Measurements from ENCODE around the gene PCBP3.

PCBP3 gene

DNA sequence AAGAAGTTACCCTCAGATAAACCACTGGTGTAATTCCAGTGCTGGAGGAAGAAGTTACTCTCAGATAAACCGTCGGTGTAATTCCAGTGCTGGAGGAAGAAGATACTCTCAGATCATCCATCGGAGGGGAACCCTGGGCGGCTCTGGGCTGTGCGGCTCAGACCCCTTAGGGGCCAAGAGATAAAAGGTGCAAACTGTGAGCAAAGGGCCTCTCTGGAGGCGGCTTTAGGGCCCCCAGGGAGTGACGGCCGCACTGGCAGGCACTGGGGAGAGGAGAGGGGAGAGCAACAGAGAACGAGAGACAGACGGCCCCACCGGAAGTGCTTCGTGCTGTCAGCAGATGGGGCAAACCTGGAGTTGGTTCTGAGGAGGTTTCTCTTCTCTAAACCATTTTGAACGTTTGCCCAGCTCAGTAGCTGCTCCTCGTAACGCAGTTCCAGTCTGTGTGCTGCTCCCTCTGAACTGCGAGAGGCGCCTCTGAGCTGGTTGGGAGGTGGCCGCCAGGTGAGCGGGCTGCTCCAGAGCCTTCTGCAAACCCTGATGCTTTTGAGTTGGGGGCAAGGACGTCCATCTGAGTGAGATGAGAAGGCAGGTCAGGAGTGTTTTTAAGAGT, 275.4 kb downstream of the PCBP3 start:
- DNase-seq = no peak

DNA sequence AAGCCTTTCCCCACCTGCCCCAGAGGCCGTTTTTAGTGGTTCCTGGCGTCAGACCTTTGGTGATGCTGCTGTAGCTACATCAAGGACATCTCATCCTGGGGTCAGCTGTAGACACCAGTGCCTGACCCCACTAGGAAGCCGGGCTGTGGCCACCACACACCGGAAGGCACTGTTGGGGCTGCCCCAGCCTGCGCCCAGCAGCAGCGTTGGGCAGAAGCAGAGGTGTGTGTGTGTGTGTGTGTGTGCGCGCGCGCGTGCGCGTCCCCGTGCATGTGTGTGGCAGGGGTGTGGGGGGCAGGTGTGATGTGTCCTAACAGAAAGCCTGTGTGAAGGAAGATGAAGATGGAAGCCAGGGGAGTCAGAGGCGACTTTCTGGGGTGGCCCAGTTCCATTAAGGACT, 276.1 kb downstream of the PCBP3 start:
- no peak for DNase-seq

DNA sequence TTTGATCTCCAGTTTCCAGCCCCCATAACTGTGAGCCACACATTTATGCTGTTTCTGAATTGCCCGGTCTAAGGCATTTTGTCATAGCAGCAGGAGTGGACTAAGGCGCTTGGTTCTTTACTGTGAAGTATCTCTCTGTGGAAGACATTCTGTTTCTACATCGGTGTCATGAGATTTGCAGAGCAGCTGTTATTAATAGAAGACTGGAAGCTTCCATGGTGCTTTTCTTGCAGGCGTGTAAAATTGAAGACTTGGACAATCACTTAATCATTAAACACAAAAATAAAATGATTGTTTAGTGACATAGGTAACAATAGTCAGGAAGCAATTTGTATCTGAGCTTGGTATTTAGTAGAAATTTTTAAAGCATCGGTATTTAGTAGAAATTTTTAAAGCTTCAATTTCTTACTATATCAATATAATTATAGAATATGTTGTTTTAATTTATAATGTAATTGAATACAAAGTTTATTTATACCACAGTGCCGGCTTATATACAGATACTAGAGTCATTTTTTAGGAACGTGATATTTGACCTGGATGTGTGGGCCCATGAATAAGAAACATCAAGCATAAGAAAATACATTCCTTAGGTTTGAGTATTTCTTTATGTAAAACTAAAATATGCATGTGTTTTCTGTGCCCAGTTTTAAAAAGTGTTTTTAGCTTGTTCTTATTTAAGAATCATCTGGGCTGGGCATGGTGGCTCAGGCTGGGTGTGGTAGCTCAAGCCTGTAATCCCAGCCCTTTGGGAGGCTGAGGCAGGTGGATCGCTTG, 277.5 kb downstream of the PCBP3 start:
- no peak for DNase-seq

DNA sequence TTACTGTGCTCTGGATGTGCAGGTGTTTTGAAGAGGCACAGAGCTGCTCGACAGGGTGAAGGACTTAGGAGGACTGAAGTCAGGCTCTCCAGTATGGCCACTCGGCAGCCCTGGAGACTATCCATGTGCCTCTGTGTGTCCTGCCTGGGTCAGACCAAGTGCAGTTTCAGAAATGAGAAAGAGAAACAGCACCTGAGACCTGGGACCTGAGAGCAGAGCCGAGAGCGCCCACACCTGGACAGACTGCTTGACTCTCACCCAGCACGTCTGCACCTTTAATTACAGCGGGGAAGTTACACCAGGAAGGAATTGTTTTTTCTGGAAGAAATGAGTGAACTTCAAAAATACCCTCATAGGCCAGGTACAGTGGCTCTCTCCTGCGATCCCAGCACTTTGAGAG, 278.4 kb downstream of the PCBP3 start:
- DNase-seq = no peak

DNA sequence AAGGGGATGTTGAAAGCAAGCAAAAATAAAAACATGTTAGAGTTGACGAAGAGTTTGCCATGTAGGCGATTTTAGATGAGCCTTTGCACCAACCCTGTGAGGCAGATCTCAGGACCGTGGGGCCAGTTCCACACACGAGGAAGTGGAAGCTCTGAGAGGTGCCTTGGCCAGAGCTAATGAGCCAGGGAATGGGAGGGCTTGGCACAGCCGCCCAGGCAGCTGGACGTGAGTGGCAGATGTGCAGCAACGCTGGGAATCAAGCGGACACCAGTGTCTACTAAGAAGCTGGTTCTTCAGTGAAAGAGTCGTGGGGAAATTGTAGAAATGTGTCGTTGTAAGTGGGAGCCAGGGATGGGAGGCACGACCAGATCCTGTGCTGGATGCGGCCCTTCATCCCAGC, 279.1 kb downstream of the PCBP3 start:
- no peak for DNase-seq

DNA sequence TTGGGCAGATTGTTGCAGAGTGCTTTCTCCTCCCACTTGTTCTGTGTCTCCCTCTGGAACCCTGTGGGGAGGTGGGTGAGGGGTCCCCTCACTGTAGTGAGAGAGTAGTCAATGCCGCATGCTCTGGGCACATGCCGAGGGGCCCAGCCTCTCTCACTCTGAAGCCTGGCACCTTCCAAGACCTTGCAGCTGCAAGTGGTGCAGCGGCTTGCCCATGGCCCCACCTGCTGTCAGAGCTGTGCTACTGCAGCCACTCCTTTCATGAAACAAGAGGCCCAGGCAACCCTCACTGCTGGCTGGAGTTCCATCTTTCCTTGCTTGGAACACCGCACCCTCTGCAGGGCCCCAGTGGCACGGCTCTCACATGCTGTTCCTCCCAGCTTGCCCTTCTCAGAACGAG, 279.6 kb downstream of the PCBP3 start:
- no peak for DNase-seq

DNA sequence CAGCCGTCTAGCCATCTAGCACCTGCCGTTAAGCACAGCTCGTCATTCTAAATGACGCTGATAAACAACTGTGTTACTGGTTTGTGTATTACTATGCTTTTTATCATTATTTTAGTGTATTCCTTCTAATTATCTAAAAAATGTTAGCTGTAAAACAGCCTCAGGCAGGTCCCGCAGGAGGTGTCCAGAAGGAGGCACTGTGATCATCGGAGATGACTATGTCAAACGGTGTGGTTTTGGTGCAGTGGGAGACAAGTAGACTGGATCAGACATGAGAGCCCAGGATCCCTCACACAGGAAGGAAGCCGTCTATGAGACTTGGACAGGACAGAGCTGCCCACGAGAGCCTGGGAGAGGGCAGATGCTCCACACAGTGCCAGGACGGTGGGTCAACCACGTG, 282.8 kb downstream of the PCBP3 start:
- no peak for DNase-seq

DNA sequence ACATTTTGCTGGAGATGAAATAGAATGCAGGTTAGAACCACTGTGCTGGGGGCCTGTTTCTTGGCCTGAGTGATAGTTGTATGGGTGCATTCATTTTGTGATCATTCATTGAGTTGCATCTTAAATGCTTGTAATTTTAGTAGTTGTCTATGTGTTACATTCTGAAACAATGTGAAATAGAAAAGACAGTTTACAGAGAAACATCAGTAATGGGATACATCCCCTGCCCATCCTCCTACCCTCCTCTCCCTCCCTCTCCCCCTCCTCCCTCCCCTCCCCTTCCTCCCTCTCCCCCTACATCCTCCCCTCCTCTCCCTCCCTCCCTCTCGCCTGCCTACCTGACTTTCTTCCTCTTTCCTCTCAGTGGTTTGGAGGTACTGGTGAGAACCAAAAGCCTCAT, 283.5 kb downstream of the PCBP3 start:
- DNase-seq = no peak

DNA sequence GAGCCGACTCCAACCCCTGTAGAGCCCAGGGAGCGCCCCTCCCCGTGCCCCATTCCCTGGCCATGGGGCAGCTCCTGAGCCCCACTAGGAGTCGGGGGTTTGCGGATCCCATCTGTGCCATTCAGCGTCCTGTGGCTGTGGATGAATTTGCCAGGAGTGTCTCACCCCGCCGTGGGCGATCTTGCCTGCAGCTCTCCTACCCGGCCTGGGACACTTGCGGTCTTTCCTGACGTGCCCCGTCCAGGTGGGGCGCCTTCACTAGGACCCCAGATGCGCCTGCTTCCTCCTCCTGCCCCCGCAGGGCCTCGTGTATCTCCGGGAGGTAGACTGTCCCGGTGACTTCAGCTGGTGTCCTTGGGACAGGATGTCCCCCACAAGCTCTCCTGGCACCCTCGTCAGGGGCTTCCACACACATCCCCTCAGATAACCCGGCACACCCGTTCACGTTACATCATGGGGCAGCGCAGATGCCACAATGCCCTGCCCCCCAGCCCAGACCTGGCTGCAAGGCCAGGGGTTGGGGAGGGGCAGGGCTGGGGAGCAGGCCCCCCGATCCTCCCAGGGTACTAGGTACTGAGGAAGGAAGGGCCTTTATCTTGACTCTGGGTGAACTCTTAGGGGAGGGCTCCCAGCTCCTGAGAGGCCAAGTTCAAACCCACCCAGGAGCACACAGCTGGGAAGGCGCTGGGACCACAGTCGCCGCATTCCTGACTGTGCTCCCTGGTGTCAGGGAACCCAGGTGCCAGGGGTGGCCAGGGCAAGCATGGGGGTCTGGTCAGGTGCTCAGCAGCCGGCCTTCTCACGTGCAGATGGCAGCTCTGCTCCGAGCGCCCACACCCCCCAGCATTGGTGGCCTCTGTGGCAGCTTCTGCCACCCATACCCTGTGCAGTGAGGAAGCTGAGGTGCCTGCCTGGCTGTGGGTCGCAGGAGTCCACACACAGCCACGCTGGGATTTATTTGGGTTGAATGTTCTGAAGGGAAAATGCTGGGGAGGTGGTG, 284.6 kb downstream of the PCBP3 start:
- no peak for DNase-seq

DNA sequence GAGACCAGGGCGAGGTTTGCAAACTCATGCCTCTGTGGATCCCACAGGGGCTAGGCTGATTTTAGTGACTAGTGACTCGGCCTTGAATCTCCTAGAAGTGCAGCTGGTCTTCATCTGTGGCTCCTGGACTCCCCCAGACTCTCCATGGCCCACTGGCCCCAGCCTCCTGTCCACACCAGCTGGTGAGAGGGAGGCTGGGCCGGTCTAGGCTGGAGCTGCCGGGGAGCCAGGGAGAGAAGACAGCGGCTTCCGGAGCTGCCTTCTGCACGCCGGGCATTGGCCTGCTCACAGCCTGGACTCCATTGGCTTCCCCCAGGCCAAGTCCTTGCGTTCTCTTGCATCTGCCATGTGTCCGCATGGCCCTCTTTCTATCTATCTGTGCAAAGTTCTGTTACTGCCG, 285.9 kb downstream of the PCBP3 start:
- DNase-seq = no peak

DNA sequence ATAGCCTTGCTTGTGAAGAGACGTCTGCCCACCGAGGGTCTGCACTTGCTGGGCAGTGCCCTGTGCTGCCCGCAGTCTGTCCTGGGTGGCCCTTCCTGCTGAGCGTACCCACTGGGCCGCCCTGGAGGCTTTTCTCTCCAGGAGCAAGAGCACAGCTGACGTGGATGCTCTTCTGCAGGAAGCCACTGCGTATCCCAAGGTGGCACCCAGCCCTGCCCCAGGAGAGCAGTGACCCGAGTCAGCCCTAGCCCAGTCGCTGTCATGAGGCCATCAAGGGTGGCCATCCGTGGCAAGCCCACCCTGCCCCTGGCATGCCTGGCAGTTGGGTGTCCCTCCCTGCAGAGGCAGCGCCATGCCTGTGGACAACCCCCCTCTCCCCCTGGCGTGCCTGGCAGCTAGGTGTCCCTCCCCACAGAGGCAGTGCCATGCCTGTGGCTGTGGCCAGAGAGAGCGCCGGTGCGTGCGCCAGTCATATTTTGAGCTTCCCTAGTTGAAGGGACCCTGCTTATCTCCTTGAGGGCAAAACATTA, 286.8 kb downstream of the PCBP3 start:
- no peak for DNase-seq

DNA sequence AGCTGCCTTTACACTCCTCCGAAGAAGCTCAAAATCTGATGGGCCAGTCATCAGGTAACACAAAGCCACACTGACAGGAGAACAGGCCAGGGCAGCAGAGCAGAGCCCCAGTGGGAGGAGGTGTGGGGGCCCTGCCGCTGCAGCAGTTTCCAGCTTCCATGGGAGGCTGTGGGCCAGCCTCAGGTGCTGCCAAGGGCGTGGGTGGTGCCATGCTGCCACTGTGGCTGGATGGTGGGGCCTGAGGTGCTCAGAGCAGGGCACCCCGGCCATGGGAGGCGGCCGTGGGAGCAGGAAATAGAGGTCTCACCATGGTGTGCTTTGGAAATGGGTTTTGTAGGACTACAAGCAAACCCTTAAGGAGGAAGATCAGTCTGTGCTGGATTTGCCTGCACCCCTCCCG, 287.3 kb downstream of the PCBP3 start:
- DNase-seq = no peak

DNA sequence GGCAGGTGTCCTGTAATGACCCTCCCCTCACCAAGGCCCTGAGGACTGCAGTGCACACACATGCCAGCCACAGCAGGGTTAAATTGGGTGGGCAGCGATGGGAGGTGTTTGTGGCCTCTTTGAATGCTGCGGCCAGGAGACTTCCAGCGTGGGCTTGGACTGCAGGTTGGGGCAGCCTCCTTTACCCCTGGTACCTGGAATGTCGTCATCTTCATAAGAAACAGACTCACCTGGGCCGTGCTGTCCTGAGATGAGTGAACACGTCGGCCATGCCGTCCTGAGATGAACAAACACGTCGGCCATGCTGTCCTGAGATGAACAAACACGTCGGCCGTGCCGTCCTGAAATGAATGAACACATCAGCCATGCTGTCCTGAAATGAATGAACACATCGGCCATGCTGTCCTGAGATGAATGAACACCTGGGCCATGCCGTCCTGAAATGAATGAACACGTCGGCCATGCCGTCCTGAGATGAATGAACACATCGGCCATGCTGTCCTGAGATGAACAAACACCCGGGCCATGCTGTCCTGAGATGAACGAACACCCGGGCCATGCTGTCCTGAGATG, 288.0 kb downstream of the PCBP3 start:
- no peak for DNase-seq

DNA sequence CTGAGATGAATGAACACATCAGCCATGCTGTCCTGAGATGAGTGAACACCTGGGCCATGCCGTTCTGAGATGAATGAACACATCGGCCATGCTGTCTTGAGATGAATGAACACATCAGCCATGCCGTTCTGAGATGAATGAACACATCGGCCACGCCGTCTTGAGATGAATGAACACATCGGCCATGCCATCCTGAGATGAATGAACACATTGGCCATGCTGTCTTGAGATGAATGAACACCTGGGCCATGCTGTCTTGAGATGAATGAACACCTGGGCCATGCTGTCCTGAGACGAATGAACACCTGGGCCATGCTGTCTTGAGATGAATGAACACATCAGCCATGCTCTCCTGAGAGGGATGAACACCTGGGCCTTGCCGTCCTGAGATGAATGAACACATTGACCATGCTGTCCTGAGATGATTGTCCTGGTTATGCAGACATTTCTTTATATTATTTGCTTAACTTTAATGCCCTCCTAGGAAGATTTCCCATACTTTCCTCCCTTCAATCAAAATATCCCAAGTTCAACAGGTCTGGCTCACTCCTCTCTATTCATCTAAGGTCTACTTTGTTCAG, 289.5 kb downstream of the PCBP3 start:
- DNase-seq = no peak

DNA sequence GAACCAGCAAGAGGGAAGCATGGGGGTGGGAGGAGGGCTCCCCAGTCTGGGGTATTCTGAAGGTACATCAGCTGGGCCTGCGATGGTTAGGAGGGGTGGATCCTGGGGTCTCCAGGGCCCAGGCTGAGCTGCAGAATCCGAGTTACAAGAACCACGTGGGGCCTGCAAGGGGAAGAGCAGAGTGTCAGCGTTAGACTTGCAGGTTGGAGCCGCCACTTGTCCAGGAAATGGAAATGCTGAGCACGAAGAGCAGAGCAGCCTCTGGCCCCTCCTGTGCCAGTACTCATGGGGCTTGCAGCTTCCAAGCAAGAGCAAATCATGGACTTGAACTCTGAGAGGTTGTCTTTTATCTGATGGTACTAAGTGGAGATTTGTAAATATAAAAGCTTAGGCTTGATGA, 290.6 kb downstream of the PCBP3 start:
- no peak for DNase-seq

DNA sequence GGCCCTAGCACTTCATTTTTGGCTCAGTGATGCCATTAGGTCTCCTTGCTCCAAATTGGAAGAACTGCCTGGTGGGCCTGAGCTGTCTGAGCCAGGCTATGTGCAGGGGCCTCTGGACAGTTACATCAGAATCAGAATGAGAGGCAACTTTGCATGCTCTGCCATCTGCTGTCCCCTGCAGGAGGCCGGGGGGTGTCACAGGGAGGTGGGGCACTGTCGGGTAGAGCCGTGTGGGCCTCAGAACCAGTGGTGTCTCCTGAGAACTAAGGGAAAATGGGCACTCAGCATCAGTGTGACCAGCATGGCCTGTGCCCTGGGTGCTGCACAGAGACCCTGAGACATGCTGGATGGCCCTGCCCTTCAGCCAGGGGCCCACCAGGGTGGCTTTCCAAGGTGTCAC, 291.0 kb downstream of the PCBP3 start:
- DNase-seq = no peak

DNA sequence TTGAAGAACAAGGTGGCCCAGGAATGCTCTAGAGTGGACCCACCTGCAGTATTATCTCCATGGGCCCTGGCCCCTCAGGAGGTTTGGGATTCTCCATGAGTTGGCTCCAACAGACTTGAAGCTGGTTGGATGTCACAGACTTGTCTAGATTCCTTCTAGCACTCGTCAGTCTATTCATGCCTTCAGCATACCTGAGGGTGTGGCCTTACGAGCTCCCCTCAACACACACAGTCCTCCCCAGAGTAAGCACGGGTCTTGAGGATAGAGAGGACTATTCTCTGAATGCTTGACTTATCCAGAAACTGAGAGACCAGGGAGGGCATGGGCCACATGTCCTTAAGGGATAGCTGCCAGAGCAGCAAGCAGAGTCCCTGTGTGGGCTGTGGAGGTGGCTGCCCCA, 292.1 kb downstream of the PCBP3 start:
- no peak for DNase-seq

DNA sequence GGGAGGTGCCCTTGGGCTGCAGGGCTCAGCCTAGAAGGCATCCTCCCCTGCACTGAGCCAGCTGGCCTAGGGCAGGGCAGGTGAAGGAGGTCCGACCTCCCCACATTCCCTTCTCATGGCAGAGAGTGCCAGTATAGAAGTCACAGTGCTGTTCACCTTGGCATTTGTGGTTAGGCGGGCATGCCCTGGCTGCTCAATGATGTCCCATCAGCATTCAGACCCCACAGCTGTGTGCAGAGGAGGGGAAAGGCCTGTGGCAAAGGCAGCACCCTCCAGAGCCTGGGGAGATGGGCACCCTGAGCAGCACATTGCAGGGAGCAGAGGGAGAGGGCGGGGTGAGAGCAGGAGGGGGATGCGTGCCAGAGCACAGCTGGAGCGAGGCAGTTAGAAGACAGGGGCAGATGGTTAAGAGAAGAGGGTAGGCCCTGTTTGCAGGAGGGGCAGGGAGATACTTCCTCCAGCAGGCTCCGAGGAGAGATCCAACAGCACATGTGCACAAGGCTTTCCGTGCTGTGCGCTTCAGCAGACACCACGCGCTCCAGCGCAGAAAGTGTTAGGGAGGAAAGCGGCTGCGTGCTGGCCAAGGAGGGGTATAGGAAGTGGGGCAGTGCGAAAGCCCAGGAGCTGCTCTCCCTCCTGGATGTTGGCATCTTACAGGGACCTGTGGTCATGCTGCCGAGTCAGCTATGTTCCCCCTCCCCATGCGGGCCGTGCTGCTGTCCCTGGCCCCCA, 294.4 kb downstream of the PCBP3 start:
- no peak for DNase-seq

DNA sequence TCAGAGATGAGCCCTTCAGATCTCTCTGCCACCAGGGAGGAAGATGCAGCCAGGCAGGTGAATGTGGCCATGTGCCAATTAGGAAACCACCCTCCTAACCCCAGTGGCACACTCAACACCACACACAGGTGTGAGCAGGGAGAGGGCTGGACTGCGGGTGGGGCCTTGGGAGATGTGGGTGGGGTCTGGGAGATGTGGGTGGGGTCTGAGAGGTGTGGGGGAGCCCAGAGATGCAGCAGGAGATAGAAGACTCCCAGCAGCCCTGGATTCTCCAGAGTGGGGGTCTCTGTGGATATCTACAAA, 294.9 kb downstream of the PCBP3 start:
- no peak for DNase-seq

DNA sequence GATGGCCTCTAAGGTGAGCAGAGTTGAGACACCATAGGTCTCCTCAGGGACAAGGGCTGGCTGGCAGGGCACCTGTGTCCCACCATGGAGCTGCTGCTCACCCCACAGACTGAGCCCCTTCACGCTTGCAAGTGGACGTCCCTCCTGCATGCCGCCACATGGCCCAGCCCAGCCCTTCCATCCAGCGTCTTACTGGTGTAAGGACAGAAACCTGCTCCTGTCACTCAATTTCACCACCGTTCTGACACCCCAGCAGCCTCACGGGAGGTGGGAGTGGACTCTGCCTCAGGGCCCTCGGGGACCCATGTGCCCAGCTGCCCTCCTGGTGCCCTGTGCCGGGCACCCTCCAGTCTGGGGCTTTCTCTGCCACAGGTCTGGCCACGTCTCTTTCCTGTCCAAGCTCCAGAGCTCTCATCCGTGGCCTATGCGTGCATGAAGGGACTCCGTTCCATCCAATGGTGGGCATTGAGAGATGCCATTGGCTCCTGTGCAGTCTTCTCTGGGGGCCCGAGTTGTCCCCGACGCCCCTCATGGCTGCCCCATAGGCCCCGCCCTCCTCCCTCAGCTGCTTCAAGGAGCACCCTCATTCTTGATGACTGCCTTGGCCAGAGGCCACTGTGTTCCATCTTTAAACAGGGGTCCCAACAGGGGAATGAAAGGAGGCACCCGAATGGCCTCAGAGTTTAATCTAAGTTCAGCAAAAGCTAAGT, 295.4 kb downstream of the PCBP3 start:
- DNase-seq = no peak

DNA sequence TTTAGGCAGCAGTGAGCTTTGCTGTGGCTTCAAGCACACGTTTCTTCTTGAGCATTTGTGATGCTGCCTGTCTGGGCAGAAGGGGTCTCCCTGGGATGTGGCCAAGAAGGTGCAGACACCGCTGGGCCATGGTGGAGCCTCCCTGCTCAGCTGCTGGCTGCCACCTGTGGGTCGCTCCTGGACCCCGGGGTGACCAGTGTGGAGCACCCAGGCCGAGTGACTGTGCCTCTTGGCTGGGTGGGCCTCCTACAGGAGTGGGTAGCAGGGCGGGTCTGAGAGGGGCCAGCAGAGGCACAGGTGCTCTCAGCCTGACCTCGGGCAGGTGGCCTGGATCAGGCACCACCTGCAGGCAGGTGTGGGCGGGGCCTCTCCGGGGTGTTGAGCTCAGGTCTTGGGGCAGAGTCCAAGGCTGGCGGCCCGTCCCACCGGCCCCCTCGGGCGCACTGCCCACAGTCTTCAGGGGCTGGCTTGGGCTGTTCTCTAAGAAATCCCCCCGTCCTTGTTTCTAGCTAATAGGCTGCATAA, 296.1 kb downstream of the PCBP3 start:
- no peak for DNase-seq

All from NCI-H774 (cell line).